ENCODE results near the gene LTBP3.
A peak's percentile ranks its signal among the peaks of the same experiment; 100 is the strongest.

The LTBP3 gene

DNA sequence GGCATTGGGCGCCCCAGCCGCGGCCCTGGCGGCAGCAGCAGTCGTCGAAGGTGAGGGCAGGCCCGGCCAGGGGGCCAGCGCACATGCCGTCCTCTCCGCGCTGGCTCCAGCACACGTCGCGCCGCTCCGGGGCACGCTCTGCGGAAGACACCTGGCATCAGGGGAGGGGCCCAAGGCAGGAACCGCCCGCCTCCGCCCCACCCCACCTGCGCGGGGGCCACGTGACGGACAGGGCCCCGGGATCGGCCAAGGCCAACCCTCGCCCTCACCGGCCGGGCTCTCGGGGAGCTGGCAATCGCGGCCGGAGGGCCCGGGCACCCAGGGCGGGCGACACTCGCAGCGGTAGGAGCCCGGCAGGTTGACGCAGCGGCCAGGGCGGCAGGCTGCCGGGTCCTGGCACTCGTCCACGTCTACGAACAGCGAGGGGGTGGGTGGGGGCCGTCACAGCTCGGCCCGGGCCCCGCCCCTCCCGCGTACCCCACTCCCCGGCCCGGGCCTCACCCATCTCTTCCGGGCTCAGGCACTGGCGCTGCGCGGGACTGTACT, 18.3 kb downstream of the LTBP3 start:
- H3K27ac ChIP-seq: peak overlapping the region; percentile 95

DNA sequence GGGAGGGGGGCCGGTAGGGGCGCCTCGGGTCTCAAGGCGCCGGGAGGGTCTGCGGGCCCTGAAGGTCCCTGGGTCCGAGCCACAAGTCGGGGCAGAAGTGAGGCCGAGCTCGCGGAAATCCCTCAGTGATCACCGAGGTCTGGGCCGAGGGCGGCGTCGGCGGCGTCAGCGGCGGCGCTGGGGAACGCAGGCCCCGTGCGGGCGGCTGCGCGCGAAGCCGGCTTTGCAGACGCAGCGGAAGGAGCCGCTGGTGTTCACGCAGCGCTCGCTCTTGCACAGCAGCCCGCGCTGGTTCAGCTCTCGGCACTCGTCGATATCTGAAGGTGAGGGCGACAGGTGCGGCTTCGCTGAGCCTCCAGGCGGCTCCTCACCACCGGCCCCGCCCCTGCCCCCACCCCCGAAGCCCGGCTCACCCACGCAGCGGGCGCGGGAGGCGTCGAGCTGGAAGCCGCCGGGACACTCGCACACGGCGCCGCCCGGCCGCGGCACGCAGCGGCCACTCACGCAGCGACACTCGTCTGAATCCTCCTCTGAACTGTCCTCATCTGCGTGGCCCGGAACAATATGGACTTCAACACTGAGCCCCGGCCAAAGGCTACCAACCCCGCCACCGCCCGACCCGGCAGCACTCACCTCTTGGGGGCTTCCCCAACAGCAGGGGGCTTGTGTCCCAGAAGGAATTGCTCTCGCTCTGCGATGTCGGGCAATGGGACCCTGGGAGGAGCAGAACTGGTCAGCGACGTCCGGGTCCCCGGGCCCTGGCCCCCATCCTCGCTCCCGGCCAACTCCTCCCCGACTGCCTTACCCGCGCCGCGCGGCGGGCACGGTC, 19.0 kb downstream of the LTBP3 start:
- no peak for TF ChIP-seq ZFX (IDR thresholded peaks at IDR 0.05)
- TF ChIP-seq, protein P1, sequence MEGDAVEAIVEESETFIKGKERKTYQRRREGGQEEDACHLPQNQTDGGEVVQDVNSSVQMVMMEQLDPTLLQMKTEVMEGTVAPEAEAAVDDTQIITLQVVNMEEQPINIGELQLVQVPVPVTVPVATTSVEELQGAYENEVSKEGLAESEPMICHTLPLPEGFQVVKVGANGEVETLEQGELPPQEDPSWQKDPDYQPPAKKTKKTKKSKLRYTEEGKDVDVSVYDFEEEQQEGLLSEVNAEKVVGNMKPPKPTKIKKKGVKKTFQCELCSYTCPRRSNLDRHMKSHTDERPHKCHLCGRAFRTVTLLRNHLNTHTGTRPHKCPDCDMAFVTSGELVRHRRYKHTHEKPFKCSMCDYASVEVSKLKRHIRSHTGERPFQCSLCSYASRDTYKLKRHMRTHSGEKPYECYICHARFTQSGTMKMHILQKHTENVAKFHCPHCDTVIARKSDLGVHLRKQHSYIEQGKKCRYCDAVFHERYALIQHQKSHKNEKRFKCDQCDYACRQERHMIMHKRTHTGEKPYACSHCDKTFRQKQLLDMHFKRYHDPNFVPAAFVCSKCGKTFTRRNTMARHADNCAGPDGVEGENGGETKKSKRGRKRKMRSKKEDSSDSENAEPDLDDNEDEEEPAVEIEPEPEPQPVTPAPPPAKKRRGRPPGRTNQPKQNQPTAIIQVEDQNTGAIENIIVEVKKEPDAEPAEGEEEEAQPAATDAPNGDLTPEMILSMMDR (conservative IDR thresholded peaks at IDR 0.05): no peak; the same call in 1 of the 2 replicates
- peak overlapping the region; percentile 95 for H3K27ac ChIP-seq

More for the DNA sequence above, 18.3 kb downstream of the LTBP3 start:
- TF ChIP-seq, protein P1 (conservative IDR thresholded peaks at IDR 0.05): no peak
- TF ChIP-seq ZFX (IDR thresholded peaks at IDR 0.05): peak; percentile 53

DNA sequence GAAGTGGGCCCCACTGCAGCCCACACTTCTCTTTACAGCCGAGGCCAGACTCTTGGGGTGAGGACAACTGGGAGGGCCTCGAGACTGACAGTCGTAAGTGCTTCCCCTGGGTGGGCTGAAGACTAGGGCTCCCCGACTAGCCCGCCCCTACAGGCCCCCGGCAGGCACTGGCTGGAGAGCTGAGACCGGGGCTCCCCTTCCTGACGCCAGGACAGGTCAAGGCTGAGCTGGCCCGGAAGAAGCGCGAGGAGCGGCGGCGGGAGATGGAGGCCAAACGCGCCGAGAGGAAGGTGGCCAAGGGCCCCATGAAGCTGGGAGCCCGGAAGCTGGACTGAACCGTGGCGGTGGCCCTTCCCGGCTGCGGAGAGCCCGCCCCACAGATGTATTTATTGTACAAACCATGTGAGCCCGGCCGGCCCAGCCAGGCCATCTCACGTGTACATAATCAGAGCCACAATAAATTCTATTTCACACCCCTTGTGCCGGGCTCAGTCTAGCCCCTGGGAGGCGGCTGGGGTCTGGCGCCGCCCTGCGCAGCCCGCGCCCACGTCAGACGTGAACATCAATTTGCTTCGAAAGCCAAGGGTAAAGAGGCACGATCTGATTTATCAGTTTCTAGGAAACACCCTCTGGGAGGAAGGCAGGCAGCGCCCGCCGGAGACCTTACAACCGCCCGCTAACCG, 19.8 kb downstream of the LTBP3 start:
- TF ChIP-seq ZFX (IDR thresholded peaks at IDR 0.05): no peak
- TF ChIP-seq, protein P1 (conservative IDR thresholded peaks at IDR 0.05): no peak
- H3K27ac ChIP-seq: peak overlapping the region; percentile 95

DNA sequence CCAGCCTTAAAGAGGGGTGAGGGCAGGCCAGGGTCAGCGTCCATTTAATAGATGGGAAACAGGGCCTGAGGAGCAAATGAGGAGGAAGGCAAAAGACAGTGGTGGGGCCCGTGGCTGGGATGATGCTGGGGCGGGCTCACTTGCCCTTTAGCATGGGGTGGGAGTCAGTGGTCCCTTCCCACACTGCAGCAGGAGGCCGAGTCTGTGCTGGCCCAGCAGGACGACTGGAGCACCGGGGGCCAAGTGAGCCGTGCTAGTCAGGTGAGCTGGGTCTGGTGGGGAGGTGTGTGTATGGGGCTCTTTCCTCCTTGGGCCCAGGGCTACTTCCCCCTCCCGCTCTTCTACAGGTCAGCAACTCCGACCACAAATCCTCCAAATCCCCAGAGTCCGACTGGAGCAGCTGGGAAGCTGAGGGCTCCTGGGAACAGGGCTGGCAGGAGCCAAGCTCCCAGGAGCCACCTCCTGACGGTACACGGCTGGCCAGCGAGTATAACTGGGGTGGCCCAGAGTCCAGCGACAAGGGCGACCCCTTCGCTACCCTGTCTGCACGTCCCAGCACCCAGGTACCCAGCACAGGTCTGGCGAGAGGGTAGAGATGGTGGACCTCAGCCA, 20.4 kb downstream of the LTBP3 start:
- peak overlapping the region; percentile 95; the same call in 1 of the 2 replicates for H3K27ac ChIP-seq
- no peak for TF ChIP-seq ZFX (IDR thresholded peaks at IDR 0.05)
- TF ChIP-seq, protein P1 (conservative IDR thresholded peaks at IDR 0.05): no peak

DNA sequence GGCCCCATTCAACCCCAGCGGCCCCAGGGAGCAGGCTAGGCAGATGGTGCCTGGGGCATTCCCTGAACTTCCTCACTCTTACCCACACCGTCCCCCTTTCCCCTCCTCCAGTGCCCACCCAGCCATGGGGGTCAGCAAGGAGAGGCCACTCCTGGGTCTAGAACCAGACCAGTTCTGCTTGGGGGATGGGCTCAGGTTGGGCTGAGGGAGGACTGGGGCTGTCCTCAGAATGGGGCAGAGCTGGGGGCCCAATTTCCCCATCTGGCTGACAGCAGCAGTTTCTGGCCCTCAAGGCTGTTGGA, 20.9 kb downstream of the LTBP3 start:
- 0 out of 2 replicates have a peak overlapping the region, but pooled peaks have one; percentile 95 for H3K27ac ChIP-seq

DNA sequence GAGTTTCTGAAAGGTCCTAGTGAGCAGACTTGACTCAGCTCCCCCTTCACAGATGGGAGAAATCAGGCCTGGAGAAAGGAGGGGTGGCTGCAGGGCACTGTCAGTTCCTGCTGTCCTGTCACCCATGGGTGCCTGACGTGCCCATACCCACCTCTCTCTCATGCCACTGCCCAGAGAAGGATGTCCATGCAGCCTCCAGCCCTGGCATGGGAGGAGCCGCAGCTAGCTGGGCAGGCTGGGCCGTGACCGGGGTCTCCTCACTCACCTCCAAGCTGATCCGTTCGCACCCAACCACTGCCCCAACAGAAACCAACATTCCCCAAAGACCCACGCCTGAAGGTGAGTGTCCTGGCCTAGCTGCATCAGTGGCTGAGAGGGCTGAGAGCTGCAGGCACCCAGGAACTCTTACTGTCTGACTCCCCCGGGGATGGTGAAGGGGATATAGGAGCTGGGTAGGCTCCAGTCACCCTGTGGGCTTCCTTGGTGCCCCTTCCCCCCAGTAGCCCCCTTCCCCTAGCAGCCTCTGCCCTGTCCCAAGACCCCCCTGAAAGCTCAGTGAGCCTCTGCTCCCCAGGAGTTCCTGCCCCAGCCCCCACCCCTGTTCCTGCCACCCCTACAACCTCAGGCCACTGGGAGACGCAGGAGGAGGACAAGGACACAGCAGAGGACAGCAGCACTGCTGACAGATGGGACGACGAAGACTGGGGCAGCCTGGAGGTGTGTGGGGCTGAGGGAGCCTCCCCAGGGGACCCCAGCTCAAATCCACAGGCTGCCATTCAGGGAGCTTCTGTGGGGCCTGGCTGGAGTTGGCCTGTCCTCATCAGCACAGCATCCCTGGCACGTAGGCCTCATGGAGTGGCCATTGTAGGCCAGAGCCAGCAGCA, 21.5 kb downstream of the LTBP3 start:
- H3K27ac ChIP-seq: 0 out of 2 replicates have a peak overlapping the region, but pooled peaks have one; percentile 95
- peak; percentile 10; the same call in 1 of the 2 replicates for TF ChIP-seq ZFX (IDR thresholded peaks at IDR 0.05)
- TF ChIP-seq, protein P1 (conservative IDR thresholded peaks at IDR 0.05): no peak

More for the DNA sequence above, 20.9 kb downstream of the LTBP3 start:
- TF ChIP-seq ZFX (IDR thresholded peaks at IDR 0.05): no peak
- TF ChIP-seq, protein P1 (conservative IDR thresholded peaks at IDR 0.05): no peak

Measured in C4-2B (cell line).